ENCODE measurements around the gene PTRHD1.

DNA sequence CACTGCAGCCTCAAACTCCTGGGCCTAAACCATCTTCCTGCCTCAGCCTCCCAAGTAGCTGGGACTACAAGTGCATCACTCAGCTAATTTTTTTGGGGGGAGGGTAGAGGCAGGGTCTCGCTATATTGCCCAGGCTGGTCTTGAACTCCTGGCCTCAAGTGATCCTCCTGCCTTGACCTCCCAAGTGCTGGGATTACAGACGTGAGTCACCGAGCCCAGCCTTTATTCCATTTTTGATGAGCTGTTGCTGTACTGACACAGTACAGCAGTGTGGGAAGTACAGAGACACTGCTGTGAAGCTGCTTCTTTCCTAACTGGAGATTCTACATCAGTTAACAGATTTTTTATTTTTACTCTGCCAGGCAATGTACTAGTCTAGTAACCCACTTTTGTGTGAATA, 18.8 kb downstream of the PTRHD1 start:
- no peak for TF ChIP-seq POLR2AphosphoS5 (IDR thresholded peaks at IDR 0.05)
- TF ChIP-seq, protein P1, sequence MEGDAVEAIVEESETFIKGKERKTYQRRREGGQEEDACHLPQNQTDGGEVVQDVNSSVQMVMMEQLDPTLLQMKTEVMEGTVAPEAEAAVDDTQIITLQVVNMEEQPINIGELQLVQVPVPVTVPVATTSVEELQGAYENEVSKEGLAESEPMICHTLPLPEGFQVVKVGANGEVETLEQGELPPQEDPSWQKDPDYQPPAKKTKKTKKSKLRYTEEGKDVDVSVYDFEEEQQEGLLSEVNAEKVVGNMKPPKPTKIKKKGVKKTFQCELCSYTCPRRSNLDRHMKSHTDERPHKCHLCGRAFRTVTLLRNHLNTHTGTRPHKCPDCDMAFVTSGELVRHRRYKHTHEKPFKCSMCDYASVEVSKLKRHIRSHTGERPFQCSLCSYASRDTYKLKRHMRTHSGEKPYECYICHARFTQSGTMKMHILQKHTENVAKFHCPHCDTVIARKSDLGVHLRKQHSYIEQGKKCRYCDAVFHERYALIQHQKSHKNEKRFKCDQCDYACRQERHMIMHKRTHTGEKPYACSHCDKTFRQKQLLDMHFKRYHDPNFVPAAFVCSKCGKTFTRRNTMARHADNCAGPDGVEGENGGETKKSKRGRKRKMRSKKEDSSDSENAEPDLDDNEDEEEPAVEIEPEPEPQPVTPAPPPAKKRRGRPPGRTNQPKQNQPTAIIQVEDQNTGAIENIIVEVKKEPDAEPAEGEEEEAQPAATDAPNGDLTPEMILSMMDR (IDR thresholded peaks at IDR 0.05; ENCODE audit: poor library complexity, severe bottlenecking), result no peak

All from neural cell (in vitro differentiated cells).